HG02623 (cell line): ENCODE results near the gene CACNB4.

Experiments
- ATAC-seq: cut with Tn5 transposase; IDR thresholded peaks from one replicate; pipeline ENCODE4 v1.9.1; 2021; ENCODE audit warnings: moderate library complexity; ENCODE audit not compliant: unreplicated experiment

The CACNB4 gene

DNA sequence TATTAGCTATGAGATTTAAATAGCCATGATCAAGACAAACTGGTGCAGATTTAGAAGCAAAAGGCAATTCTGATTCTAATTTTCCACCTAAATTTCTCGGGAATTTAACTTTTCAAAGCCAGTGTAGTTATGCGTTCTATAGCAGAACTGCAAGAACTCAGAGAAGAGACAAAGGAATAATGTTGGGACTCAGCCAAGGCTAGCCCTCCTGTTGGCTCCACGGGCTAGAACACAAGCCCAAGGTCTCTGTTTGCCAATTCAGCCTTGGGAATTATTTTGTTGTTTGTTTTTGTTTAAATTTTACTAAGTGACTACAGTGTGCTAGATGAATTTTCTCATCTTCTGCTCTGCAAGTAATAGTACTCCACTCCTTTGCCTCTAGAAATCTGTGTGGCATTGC lies 121.2 kb downstream of the CACNB4 start:
- no peak for ATAC-seq

- peak; percentile 78 for ATAC-seq
Measured at GRCh38 chr2:151976945-151977353, 121.9 kb downstream of the CACNB4 start.

DNA sequence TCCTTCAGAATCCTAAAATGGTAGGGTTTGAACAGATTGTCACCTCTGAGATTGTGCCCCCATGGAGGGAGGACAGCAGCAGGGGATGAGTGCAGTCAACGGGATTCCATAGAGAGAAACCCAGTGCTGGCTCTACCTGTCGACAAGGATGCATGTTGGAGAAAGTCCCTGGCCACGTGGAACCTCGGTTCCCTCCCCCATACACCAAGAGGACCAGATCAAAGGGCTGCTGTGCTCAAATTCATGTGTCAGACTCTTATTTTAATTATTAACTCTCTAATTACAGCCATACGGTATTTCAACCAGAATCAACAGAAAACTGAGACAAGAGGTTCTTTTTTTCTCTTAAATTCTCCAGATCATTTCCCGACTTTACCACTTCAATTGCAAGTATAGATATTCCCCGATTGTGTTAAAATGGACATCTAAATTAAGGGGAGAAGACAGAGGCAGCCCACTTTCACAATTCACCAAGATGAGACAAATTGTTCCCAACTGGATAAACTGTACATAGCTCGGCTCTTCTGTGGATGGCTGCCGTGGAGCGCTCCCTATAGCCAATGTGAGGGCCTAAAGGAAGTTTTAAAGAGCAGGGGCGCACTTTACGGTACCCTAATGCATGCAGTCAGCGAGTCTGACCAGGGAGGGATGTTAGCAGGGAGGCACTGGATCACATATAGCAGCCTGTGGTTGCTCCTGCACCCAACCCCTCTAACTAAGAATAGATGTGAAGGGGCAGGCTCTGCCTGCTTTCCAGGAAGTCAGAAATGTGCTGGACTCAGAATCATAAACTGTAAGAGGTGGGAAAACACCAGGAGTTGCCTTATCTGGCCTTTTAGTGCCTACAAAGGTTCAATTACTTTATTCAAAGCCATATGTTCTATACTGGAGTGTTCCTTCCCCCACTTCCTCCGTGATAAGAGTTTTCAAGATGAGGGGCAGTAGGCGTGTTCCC lies 123.1 kb downstream of the CACNB4 start:
- ATAC-seq, result no peak

- ATAC-seq, result no peak
Measured at GRCh38 chr2:151974988-151975387, 123.9 kb downstream of the CACNB4 start.

DNA sequence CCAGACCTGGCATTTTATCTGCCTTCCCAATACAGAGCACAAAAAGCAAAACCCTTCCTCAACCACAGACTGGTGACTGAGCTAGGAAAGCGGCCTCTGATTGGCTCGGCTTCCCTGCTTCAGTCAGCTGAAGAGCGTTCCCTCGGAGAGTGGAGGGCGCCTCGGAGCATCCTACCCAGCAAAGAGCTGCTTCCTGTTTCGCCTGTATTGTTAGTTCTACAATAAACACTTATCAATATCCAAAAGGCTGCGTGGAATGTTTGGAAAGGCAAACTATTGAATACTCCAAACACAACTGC lies 125.0 kb downstream of the CACNB4 start:
- ATAC-seq, result no peak

- no peak for ATAC-seq
Measured at GRCh38 chr2:151973013-151973900, 125.6 kb downstream of the CACNB4 start.

- no peak for ATAC-seq
Measured at GRCh38 chr2:151972241-151973012, 126.4 kb downstream of the CACNB4 start.

- no peak for ATAC-seq
Measured at GRCh38 chr2:151971301-151972051, 127.4 kb downstream of the CACNB4 start.

GRCh38 chr2:151968770-151969470 lies 129.9 kb downstream of the CACNB4 start:
- no peak for ATAC-seq

DNA sequence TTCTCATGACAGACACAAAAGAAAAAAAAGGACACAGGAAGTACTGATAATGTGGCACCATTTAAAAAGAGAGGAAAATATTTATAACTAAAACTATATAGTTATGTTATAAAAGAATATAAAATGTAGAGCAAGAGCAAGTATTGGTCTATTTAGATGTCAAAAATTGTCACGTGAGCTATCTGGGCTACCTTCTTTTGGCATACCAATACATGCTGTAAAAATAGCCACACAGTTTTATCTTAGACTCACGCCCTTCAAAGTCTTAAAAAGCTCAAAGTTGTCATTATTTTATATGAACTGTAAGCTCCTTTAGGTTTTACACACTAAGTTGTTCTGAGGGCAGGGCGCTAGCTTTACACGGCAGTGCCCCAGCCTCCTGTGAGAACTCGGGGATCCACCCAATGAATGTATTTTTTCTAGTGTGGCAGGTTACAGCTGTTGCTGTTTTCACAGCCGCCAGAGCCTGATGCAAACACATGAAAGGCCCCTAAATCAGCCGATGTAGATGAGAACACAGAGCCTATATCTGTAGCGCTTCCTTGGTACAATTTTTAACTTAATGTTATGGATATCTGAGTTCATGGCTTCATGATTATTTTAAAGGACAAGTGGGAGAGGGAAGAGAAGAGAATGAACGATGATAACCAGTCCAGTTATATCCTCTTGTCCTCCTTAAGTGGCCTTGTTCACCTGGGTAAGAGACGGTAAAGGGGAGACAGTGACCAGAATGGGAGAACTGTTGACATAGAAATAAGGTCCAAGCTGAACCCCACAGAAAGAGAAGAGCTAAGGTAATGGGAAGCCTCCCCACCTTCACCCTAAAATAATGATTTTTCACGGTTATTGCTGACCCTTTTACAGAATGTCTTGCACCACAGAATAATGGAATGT lies 130.8 kb downstream of the CACNB4 start:
- ATAC-seq, result no peak

- ATAC-seq, result no peak
Measured at GRCh38 chr2:151965884-151966283, 133.0 kb downstream of the CACNB4 start.

- no peak for ATAC-seq
Measured at GRCh38 chr2:151961558-151961957, 137.3 kb downstream of the CACNB4 start.

GRCh38 chr2:151959238-151959637 lies 139.6 kb downstream of the CACNB4 start:
- no peak for ATAC-seq

- no peak for ATAC-seq
Measured at GRCh38 chr2:151953467-151953866, 145.4 kb downstream of the CACNB4 start.

- ATAC-seq, result no peak
Measured at GRCh38 chr2:151952691-151953456, 146.0 kb downstream of the CACNB4 start.

DNA sequence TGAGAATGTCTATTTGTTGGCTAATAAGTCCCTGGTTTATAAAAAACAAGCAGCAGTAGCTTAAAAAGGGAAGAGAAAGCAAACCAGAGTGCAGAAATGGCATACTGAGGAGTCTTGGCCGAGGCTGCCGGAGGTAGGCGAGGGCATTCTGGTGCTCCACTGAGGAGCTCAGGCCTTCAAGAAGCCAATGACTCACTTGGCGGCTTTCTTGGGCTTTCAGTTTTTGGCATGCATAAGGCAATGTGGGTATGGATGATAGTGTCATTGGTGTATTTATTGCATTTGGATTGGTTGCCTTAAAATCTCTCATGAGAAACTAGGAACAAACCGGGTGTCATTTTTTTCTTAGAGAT lies 151.1 kb downstream of the CACNB4 start:
- no peak for ATAC-seq

GRCh38 chr2:151946899-151947812 lies 151.7 kb downstream of the CACNB4 start:
- ATAC-seq, result no peak
